Suppressor macrophage (primary cell): ENCODE measurements around the gene PCNA.

Experiments used
- DNase-seq, 4 experiments: peaks; one replicate each; pipeline ENCODE4 v3.0.0-alpha.2; 2020 to 2022

Gene PCNA

DNA sequence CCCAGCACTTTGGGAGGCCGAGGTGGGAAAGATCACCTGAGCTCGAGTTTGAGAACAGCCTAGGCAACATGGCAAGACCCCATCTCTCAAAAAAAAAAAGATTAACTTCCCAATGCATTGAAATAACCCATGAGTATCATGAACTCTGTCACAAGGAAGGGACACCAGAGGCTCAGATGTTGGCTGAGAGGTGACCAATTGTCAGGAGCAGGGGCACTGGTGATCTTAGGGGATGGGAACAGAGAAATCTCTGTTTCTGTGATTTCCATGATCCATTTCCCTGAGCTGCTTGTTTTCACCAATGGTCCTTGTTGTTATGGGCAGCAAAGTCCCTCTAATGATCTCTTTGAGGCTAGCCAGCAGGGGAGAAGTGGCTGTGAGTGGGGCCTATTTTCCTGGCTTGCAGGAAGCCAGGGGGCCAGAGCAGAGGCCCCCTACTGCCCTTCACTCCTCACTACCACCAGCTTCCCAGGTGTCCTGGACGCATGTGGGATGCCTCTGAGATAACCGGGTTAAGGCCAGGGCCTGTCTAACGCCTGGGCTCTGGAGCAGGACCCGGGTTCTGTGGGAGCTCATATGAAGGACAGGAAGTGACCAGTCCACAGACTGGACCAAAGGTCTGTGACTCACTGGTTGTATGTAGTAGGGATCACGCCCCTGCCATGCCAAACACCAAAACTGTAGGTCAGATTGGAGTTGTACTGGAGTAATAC lies 54.4 kb downstream of the PCNA start:
- DNase-seq: peak; percentile 83 to 92 (median 84)
